Measurements from ENCODE around the gene TARS1.

DNA sequence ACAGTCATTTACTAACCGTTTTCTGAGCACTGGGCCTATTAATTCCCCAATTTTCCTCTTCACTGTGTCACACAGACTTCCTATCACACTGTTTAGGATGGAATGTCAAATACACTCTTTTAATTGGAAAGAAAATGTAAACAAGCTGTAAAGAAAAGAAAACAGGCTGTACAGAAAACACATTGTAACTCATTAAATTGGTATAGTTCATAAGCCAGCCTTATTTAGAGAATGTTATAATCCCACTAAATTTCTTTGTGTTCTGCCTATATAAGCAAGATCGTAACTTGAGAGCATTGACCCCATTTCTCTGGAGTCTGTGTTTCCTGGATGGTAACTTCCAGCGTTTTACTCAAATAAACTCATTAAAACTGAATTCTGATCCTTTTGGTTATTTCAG is 46.5 kb downstream of the TARS1 start:
- TF ChIP-seq POLR2A (IDR thresholded peaks at IDR 0.05) = no peak
- TF ChIP-seq, protein P1, sequence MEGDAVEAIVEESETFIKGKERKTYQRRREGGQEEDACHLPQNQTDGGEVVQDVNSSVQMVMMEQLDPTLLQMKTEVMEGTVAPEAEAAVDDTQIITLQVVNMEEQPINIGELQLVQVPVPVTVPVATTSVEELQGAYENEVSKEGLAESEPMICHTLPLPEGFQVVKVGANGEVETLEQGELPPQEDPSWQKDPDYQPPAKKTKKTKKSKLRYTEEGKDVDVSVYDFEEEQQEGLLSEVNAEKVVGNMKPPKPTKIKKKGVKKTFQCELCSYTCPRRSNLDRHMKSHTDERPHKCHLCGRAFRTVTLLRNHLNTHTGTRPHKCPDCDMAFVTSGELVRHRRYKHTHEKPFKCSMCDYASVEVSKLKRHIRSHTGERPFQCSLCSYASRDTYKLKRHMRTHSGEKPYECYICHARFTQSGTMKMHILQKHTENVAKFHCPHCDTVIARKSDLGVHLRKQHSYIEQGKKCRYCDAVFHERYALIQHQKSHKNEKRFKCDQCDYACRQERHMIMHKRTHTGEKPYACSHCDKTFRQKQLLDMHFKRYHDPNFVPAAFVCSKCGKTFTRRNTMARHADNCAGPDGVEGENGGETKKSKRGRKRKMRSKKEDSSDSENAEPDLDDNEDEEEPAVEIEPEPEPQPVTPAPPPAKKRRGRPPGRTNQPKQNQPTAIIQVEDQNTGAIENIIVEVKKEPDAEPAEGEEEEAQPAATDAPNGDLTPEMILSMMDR (IDR thresholded peaks at IDR 0.05) = no peak
